Osteoblast (primary cell): ENCODE results near the gene REXO5. TPM values are rescaled to one million over a fixed set of nuclear protein-coding genes. Genes with fewer than 3 reads are reported as not detected.
A peak's percentile ranks its signal among the peaks of the same experiment; 100 is the strongest.

ENCODE experiments used
- DNase-seq: peaks from one replicate; pipeline ENCODE4 v3.0.0; 2011; ENCODE audit warnings: low spot score, mixed read lengths; ENCODE audit not compliant: insufficient read length; ENCODE audit errors: missing footprints
- H2AFZ ChIP-seq: 2 replicates; pipeline ENCODE4 v1.6.0; 2011; ENCODE audit warnings: mild to moderate bottlenecking, low read length
- H3K27ac ChIP-seq: 2 replicates; pipeline ENCODE4 v1.5.1; 2011; ENCODE audit warnings: mild to moderate bottlenecking, low read depth, low read length, moderate library complexity
- H3K27me3 ChIP-seq: 2 replicates; pipeline ENCODE4 v1.6.0; 2012; ENCODE audit warnings: mild to moderate bottlenecking, control low read depth, inconsistent platforms, low read length, moderate library complexity; ENCODE audit not compliant: insufficient read depth
- H3K36me3 ChIP-seq: 2 replicates; pipeline ENCODE4 v1.5.1; 2011; ENCODE audit warnings: mild to moderate bottlenecking, low read length, control low read depth, moderate library complexity; ENCODE audit not compliant: insufficient read depth
- H3K4me1 ChIP-seq: 2 replicates; pipeline ENCODE4 v1.5.1; 2011; ENCODE audit warnings: mild to moderate bottlenecking, low read length, control low read depth, moderate library complexity; ENCODE audit not compliant: insufficient read depth
- H3K4me2 ChIP-seq: 2 replicates; pipeline ENCODE4 v1.6.0; 2011; ENCODE audit warnings: mild to moderate bottlenecking, low read length; ENCODE audit not compliant: insufficient read depth
- H3K4me3 ChIP-seq: fragments of 200-600 bp; sonication (generic); 3 replicates; pipeline ENCODE4 v1.5.1; 2012; ENCODE audit warnings: mild to moderate bottlenecking, low read length, inconsistent platforms; ENCODE audit not compliant: insufficient read depth
- H3K79me2 ChIP-seq: 2 replicates; pipeline ENCODE4 v1.6.0; 2012; ENCODE audit warnings: mild to moderate bottlenecking, low read length, control low read depth, inconsistent platforms; ENCODE audit not compliant: insufficient read depth
- H3K9me3 ChIP-seq: 2 replicates; pipeline ENCODE4 v1.5.1; 2011; ENCODE audit warnings: low read depth, low read length, control low read depth
- H4K20me1 ChIP-seq: 2 replicates; pipeline ENCODE4 v1.6.0; 2012; ENCODE audit warnings: mild to moderate bottlenecking, low read length, control low read depth; ENCODE audit not compliant: insufficient read depth
- CTCF ChIP-seq: IDR thresholded peaks from 2 replicates; pipeline ENCODE4 v1.5.1; 2011; ENCODE audit warnings: mild to moderate bottlenecking, low read depth, low read length, moderate library complexity; ENCODE audit errors: extremely low read depth
- total RNA-seq: library from RNA; depleted of rRNA; stranded (reverse); fragments of >200 nt; gene quantifications from 2 replicates; pipeline ENCODE4 v1.2.3, GENCODE V29; 2012

Gene REXO5
- total RNA-seq, 1 donor: 3.6 TPM

GRCh38 chr16:20865420-20866131 is 59.2 kb downstream of the REXO5 start:
- Histone ChIP-seq H3K27ac (peak overlapping the region; percentile 97), H3K79me2 (peaks cover 96% of the 10 kb centered on the region), H4K20me1 (peaks cover 38% of the 10 kb centered on the region), H3K36me3 (peaks cover 20% of the 10 kb centered on the region), H3K4me1 (peaks cover 46% of the 10 kb centered on the region), H3K4me3 (no peak overlapping the region), H3K4me2 (peak overlapping the region; percentile 65), H2AFZ (peak overlapping the region; percentile 15), H3K9me3 (no peaks in the 10 kb centered on the region), H3K27me3 (no peaks in the 10 kb centered on the region)
- TF ChIP-seq CTCF: no peak
- peak; percentile 78 for DNase-seq

GRCh38 chr16:20866145-20866772 is 59.9 kb downstream of the REXO5 start:
- Histone ChIP-seq H3K4me1 (peaks cover 53% of the 10 kb centered on the region), H3K36me3 (peaks cover 13% of the 10 kb centered on the region), H3K27ac (peak overlapping the region; percentile 97), H3K9me3 (no peaks in the 10 kb centered on the region), H4K20me1 (peaks cover 44% of the 10 kb centered on the region), H3K27me3 (no peaks in the 10 kb centered on the region), H3K4me3 (no peak overlapping the region), H2AFZ (peak overlapping the region; percentile 15), H3K4me2 (peak overlapping the region; percentile 65), H3K79me2 (peaks cover 96% of the 10 kb centered on the region)
- DNase-seq: peak; percentile 90
- TF ChIP-seq CTCF: no peak

GRCh38 chr16:20866801-20867200 is 60.5 kb downstream of the REXO5 start:
- no peak for DNase-seq
- peaks cover 7% of the 10 kb centered on the region for H3K36me3 ChIP-seq
- TF ChIP-seq CTCF: no peak
- no peaks in the 10 kb centered on the region for H3K9me3 ChIP-seq
- H3K27ac ChIP-seq: peak overlapping the region; percentile 97
- no peak overlapping the region for H2AFZ ChIP-seq
- H3K4me3 ChIP-seq: no peak overlapping the region
- peaks cover 49% of the 10 kb centered on the region for H4K20me1 ChIP-seq
- H3K4me1 ChIP-seq: peaks cover 58% of the 10 kb centered on the region
- H3K27me3 ChIP-seq: no peaks in the 10 kb centered on the region
- peak overlapping the region; percentile 65 for H3K4me2 ChIP-seq
- peaks cover 96% of the 10 kb centered on the region for H3K79me2 ChIP-seq

- peak overlapping the region; percentile 6 for H3K4me2 ChIP-seq
- H3K36me3 ChIP-seq: no peaks in the 10 kb centered on the region
- H4K20me1 ChIP-seq: peaks cover 47% of the 10 kb centered on the region
- peaks cover 96% of the 10 kb centered on the region for H3K79me2 ChIP-seq
- no peak overlapping the region for H3K4me3 ChIP-seq
- H3K27ac ChIP-seq: peak overlapping the region; percentile 97
- H3K27me3 ChIP-seq: no peaks in the 10 kb centered on the region
- TF ChIP-seq CTCF: no peak
- no peaks in the 10 kb centered on the region for H3K9me3 ChIP-seq
- no peak overlapping the region for H2AFZ ChIP-seq
- DNase-seq: peak; percentile 56
- H3K4me1 ChIP-seq: peaks cover 66% of the 10 kb centered on the region
Measured at GRCh38 chr16:20867585-20867984, 61.3 kb downstream of the REXO5 start.
